ENCODE results near the gene PLEKHG4B. TPM values are rescaled to one million over a fixed set of nuclear protein-coding genes. Genes with fewer than 3 reads are reported as not detected.

PLEKHG4B gene
- total and polyA plus RNA-seq, 2 of the 4 experiments (the other 2 are of a cell fraction): 1.1 TPM

DNA sequence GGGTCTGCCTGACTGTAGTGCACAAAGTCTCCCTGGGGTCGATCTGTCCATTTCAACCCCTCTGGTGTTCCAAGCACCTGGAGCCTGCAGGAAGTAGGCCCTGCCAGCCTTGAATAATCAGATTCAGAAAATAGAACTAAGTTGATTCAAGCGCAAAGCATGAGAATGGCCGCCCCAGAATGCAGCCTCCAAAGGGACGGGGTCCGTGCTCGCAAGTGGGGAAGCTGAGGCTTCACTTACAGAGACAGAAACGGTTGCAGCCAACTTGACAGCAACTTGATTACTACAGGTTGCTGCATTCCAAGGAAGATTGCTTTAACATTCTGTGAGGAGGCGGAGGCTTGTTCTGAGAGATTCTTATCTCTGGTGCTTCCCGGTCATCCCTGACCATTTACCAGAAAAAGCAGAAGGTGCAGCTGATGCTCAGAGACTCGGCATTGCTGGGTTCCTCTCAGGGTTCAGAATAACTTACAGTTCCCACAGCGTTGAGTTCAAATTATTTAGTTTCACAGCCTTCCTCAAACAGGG is 84.4 kb downstream of the PLEKHG4B start:
- BruUV-seq (replicated peaks): no TSS peak
- in situ Hi-C loops (cut with MboI; ENCODE audit: low sequenced_read_pairs): no loop called here
- no peak overlapping the region for H3K18ac ChIP-seq (ENCODE audit: low read depth, low read length)

More for the DNA sequence above, 84.4 kb downstream of the PLEKHG4B start:
- intact Hi-C loops (cut with micrococcal nuclease): no loop called here
- Histone ChIP-seq H3K27ac (ENCODE audit: insufficient read depth, low read length) (no peak overlapping the region), H3K14ac (replicated peaks; ENCODE audit: low read depth, low read length) (no peak overlapping the region), H3K4ac (ENCODE audit: low read depth, low read length) (no peak overlapping the region), H4K91ac (ENCODE audit: insufficient read depth, low read depth, low read length) (no peak overlapping the region), H2AK5ac (ENCODE audit: low read depth, low read length) (no peak overlapping the region), H3K9me3 (ENCODE audit: control insufficient read depth, insufficient read depth, low read length) (no peaks in the 10 kb centered on the region), H3K56ac (ENCODE audit: extremely low read depth, insufficient read depth, low read length) (no peak overlapping the region), H3K23ac (ENCODE audit: low read depth, low read length) (no peak overlapping the region), H3K9ac (ENCODE audit: low read depth, low read length) (no peak overlapping the region), H2BK120ac (ENCODE audit: low read depth, low read length) (no peak overlapping the region), H2BK15ac (ENCODE audit: low read depth, low read length) (no peak overlapping the region), H2BK5ac (ENCODE audit: low read depth, low read length, poor library complexity, severe bottlenecking) (no peak overlapping the region), H2BK20ac (ENCODE audit: low read depth, low read length) (no peak overlapping the region), H3K79me1 (ENCODE audit: low read depth in 1 of 2, low read length in 2 of 2) (no peaks in the 10 kb centered on the region), H3K4me3 (ENCODE audit: insufficient read depth, low read depth, low read length) (no peak overlapping the region), H3K36me3 (ENCODE audit: control insufficient read depth, insufficient read depth, low read length) (no peaks in the 10 kb centered on the region), H3K27me3 (ENCODE audit: control insufficient read depth, insufficient read depth, low read length) (peaks cover 19% of the 10 kb centered on the region), H3K9me1 (ENCODE audit: insufficient read depth, low read length) (peaks cover 3% of the 10 kb centered on the region; the same call in 1 of the 2 replicates), H4K8ac (ENCODE audit: low read depth in 2 of 2, low read length in 2 of 2) (no peak overlapping the region), H3K4me1 (ENCODE audit: control insufficient read depth, insufficient read depth, low read length) (no peaks in the 10 kb centered on the region), H4K20me1 (ENCODE audit: insufficient read depth, low read length) (no peaks in the 10 kb centered on the region), H2AFZ (replicated peaks; ENCODE audit: low read length, poor library complexity) (no peak overlapping the region), H2AK9ac (replicated peaks; ENCODE audit: low read depth, low read length, poor library complexity) (no peak overlapping the region), H4K5ac (ENCODE audit: low read depth, low read length) (no peak overlapping the region), H3K4me2 (ENCODE audit: low read depth, low read length) (no peak overlapping the region)
- ATAC-seq (ENCODE audit: low read depth) (no peak), DNase-seq (no peak)
- no peak for TF ChIP-seq MXI1 (IDR thresholded peaks at IDR 0.05; ENCODE audit: borderline replicate concordance, low read depth, low read length)
- TF ChIP-seq, protein P1, sequence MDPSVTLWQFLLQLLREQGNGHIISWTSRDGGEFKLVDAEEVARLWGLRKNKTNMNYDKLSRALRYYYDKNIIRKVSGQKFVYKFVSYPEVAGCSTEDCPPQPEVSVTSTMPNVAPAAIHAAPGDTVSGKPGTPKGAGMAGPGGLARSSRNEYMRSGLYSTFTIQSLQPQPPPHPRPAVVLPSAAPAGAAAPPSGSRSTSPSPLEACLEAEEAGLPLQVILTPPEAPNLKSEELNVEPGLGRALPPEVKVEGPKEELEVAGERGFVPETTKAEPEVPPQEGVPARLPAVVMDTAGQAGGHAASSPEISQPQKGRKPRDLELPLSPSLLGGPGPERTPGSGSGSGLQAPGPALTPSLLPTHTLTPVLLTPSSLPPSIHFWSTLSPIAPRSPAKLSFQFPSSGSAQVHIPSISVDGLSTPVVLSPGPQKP (IDR thresholded peaks at IDR 0.05; ENCODE audit: borderline replicate concordance, low read depth, low read length): no peak
- TF ChIP-seq MAFK (IDR thresholded peaks at IDR 0.05; ENCODE audit: low read depth, low read length): no peak
- TF ChIP-seq, protein P2, sequence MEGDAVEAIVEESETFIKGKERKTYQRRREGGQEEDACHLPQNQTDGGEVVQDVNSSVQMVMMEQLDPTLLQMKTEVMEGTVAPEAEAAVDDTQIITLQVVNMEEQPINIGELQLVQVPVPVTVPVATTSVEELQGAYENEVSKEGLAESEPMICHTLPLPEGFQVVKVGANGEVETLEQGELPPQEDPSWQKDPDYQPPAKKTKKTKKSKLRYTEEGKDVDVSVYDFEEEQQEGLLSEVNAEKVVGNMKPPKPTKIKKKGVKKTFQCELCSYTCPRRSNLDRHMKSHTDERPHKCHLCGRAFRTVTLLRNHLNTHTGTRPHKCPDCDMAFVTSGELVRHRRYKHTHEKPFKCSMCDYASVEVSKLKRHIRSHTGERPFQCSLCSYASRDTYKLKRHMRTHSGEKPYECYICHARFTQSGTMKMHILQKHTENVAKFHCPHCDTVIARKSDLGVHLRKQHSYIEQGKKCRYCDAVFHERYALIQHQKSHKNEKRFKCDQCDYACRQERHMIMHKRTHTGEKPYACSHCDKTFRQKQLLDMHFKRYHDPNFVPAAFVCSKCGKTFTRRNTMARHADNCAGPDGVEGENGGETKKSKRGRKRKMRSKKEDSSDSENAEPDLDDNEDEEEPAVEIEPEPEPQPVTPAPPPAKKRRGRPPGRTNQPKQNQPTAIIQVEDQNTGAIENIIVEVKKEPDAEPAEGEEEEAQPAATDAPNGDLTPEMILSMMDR (conservative IDR thresholded peaks at IDR 0.05; ENCODE audit: low read depth, low read length): no peak
- TF ChIP-seq NFE2L2 (IDR thresholded peaks at IDR 0.05; ENCODE audit: low read depth, low read length): no peak
- TF ChIP-seq RCOR1 (IDR thresholded peaks at IDR 0.05; ENCODE audit: insufficient replicate concordance, low read length): no peak
- TF ChIP-seq, protein P3, sequence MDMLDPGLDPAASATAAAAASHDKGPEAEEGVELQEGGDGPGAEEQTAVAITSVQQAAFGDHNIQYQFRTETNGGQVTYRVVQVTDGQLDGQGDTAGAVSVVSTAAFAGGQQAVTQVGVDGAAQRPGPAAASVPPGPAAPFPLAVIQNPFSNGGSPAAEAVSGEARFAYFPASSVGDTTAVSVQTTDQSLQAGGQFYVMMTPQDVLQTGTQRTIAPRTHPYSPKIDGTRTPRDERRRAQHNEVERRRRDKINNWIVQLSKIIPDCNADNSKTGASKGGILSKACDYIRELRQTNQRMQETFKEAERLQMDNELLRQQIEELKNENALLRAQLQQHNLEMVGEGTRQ (IDR thresholded peaks at IDR 0.05; ENCODE audit: low read depth, low read length): no peak
- TF ChIP-seq RAD21 (IDR thresholded peaks at IDR 0.05; ENCODE audit: low read length): no peak
- no peak for TF ChIP-seq CHD1 (IDR thresholded peaks at IDR 0.05; ENCODE audit: low read depth, low read length)
- TF ChIP-seq POLR2A (IDR thresholded peaks at IDR 0.05; ENCODE audit: low read depth, low read length): no peak
- TF ChIP-seq RFX5 (IDR thresholded peaks at IDR 0.05; ENCODE audit: low read depth, low read length): no peak
- TF ChIP-seq CEBPB (IDR thresholded peaks at IDR 0.05; ENCODE audit: low read depth, low read length): no peak
- no peak for TF ChIP-seq MAZ (IDR thresholded peaks at IDR 0.05; ENCODE audit: borderline replicate concordance, low read depth, low read length)
- no peak for TF ChIP-seq BHLHE40 (IDR thresholded peaks at IDR 0.05; ENCODE audit: low read depth, low read length)
- no peak for TF ChIP-seq FOS (IDR thresholded peaks at IDR 0.05; ENCODE audit: low read depth, low read length)
- TF ChIP-seq SMC3 (IDR thresholded peaks at IDR 0.05; ENCODE audit: low read depth, low read length): no peak
- POLR2A ChIA-PET (ENCODE audit: unreplicated experiment): no interaction called here
- dilution Hi-C loops (cut with HindIII; ENCODE audit: low sequenced_read_pairs, unreplicated experiment): no loop called here
- CTCF ChIA-PET: interaction anchor here (0.9 kb wide), 1 partner anchor 12 kb away, joined by 3 read pairs; no protein-coding TSS in a partner anchor
- WGBS, 2 experiments (ENCODE audit: extremely low coverage in 2 of 2, insufficient read length in 1 of 2): 93% methylated on average over 4 of the region's 11 CpGs; no CpG with 5 or more reads in 1 of the 2 experiments

Data from IMR-90 (cell line).